ENCODE results near the gene ATG4B.
"Not testable (repeated sequence)": the region's sequence is repeated elsewhere in the genome, so short reads cannot be mapped to it uniquely, and the experiment has no call there.

ATG4B gene

DNA sequence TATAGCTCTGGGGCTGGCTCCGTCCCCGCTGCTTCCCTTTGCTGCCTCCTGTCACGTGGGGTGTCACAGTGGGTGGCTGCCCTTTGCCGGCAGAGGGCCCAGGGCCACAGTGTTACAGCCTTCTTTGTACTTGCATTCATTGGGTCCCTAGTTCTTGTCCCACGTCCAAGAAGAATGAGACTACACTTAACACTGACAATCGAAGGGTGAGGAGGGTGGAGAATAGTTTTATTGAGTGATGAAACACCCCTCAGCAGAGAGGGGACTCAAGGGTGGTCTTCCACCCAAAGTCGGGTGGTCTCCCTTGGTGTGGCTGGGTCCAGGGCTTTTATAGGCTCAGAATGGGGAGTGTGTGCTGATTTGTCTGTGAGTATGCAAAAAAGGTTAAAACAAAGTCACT lies 1.9 kb downstream of the ATG4B start:
- DNase-seq (ENCODE audit: low read depth, low spot score): no peak

DNA sequence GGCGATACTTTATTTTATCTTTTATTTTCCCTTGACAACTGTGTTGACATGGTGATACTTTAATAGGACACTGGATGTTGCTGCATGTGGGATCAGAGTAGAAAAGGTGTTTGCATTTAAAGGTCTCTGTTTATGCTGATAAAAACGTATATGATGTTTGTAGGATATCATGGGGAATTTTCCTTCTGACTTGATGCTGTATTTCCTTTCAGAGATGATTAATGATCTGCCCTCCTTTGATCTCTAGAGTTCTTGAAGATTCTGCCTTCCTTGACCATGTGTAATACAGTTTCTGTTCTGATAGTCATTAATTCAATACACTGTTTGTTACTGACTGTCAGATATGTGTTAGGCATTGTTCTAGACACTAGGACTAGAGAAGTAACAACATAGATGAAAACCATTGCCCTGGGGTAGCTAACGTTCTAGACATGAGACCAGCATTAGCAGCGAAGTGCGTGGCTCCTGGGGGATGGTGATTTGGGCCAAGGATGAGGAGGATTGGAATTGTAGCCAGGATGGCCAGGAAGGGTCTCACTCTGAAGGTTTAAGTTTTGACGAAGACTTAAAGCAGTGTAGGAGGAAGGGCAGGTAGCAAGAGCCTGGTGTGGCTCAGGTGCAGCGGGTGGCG lies 2.8 kb downstream of the ATG4B start:
- no peak for DNase-seq (ENCODE audit: low read depth, low spot score)

DNA sequence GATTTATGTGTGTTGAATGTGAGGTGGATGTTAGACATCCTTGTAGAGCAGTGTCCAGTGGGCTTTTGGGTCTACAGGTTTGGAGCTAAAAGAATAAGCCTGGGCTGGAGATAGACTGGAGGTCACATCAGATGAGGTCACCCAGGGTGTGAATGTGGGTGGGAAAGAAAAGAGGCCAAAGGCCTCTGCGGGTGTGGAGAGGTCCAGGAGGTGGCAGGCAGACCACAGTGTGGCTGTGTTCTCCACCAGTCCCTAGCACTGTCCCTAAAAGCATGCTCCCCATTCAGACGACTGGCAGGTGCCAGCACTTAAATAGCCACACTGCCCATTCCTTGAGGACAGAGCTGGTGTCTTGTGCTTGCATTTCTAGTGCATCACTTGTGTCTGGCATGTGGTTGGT lies 4.1 kb downstream of the ATG4B start:
- no peak for DNase-seq (ENCODE audit: low read depth, low spot score)

DNA sequence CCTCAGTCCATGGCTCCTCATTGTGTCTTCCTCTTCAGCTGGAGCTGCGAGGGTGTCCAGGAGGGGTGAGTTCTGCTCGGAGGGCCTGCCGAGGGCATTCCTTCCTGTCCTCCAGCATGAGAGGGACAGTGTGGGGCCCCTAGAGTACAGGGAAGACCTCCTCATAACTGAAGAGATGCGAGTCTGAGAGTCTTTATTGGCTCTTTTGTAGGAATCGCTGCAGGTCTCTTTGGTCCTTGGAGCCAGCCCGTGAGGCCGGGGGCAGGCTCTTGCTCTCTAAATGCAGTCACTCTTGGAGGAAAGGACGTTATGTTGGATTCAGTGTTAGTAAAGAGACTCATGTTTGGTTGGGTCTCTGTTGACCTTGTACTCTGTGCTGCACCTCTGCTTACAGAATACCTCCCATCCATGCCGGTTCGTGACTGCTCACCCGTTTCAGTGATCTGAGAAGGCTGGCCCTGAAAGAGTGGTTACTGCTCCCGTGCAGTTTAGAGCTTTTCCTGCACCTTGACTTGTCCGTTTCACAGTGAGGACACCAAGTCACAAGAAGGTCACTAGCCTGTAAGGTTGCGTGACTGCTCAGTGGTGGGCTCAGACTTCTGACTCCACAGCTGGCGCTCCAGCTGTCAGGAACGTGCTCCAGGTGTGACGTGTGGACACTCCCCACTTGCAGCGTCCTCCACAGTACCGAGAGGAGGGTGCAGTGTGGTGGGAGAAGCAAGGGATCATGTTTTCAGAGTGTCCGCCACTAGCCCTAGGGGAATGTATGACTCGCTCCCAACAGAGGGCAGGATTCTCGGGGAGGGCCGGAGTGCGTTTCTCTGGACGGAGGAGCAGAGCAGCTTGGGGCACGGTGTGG lies 7.8 kb downstream of the ATG4B start:
- no peak for DNase-seq (ENCODE audit: low read depth, low spot score)

DNA sequence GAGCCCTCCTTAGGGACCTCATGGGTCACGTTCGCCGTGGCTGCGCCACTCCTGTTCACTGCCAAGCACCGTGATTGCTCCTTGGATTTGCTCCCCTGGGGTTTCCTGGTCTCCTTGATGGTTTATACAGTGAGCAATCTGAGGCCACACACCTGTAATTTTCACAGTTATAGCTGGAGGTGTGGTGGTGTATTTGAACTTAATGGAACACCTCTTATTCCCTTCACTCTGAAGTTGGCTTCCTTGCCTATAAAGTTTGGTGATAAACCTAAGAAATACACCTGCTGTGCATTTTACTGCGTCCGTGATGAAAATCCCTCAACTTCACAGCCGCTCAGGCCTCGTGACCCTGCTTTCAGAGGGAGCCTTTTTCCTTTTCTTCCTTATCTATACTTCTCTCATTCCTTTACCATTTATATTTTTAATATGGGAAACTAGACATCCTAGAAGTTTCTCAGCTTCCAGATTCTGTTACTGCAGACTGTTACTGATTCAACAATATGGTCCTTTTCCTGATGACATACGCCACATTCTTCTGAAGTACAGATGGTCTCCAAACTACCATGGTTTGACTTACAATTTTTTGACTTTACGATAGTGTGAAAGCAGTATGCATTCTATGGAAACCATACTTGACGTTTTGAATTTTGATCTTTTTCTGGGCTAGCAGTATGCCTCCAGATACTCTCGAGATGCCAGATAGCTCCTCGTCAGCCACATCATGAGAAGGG lies 8.6 kb downstream of the ATG4B start:
- no peak for DNase-seq (ENCODE audit: low read depth, low spot score)

DNA sequence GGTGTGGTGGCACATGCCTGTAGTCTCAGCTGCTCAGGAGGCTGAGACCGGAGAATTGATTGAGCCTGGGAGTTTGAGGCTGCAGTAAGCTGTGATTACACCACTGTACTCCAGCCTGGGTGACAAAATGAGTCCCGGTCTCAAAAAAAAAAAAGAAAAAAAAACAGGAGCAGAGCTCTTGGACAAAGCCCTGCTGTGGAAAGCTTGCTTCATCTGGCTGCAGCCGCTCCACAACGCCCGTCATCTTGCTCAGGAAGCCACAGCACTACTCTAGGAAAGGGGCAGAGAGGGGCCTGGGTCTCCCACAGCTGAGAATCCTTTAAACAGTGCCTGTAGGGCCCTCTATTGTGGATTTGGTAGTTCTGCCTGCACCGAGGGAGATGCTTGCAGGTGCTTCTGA lies 11.0 kb downstream of the ATG4B start:
- DNase-seq (ENCODE audit: low read depth, low spot score): no peak

DNA sequence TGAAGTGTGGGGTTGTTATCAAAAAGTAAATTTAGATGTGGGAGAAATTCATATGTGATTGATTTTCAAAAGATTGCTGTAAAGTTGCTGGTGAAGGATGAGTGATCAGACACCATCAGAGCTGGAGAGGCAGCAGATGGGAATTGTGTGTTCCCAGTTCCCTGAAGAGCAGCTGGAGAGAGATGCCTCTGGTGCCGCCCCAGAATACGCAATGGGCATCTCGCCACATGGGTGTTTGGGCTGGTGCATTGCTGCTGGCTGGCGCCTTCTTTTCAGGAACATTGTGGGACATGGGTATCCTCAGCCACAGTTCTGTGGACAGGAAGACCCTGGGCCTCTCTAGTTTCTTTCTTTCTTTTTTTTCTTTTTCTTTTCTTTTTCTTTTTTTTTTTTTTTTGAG lies 11.9 kb downstream of the ATG4B start:
- no peak for DNase-seq (ENCODE audit: low read depth, low spot score)

DNA sequence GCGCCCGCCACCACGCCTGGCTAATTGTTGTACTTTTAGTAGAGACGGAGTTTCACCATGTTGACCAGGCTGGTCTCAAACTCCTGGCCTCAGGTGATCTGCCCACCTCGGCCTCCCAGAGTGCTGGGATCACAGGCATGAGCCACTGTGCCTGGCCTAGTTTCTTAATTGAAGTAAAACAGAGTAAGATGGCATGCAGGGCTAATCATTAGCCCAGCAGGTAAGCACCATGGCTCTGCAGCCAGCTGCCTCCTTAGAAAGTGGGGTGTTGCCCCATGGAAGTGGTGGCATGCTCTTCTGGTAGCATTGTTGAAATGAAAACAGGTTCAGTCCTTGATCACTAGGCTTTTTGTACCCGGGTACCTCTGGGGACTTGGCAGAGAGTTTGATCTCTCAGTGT lies 12.4 kb downstream of the ATG4B start:
- no peak for DNase-seq (ENCODE audit: low read depth, low spot score)

DNA sequence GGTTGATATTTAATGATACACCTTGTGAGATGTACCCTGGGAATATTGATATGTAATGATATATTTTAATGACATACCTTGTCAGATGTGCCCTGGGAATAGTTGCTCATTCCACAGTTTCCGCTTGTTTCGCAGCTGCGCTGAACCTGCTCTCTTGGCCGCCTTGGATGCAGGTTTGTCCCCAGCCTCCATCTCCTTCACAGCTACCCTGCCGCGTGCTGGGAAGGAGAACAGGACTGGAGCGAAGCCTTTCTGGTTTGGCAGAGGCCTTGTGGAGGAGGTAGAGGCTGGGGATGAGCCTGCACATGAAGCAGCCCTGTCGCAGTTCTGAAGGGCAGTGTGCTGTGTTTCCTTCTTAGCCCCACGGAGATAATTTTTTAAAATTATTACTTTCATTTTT lies 14.6 kb downstream of the ATG4B start:
- no peak for DNase-seq (ENCODE audit: low read depth, low spot score)

DNA sequence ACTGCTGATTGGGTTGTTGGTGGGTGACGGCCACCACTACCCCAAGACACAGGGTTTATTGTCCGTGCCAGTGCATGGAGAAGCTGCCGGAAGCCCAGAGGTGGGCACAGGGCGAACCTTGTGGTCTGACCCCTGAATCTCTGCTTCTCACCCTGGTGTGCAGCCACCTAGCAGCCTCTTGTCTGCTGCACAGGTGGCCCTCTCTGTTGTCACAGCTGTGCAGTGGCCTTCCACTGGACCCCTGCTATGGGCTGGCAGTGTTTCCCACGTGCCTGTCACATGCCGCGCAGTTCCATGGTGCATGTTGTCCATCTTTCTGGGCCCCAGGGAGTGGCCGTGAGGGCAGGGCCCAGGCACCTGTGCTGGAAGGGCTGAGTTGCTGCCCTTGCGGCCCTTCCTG lies 15.2 kb downstream of the ATG4B start:
- DNase-seq (ENCODE audit: low read depth, low spot score): no peak

DNA sequence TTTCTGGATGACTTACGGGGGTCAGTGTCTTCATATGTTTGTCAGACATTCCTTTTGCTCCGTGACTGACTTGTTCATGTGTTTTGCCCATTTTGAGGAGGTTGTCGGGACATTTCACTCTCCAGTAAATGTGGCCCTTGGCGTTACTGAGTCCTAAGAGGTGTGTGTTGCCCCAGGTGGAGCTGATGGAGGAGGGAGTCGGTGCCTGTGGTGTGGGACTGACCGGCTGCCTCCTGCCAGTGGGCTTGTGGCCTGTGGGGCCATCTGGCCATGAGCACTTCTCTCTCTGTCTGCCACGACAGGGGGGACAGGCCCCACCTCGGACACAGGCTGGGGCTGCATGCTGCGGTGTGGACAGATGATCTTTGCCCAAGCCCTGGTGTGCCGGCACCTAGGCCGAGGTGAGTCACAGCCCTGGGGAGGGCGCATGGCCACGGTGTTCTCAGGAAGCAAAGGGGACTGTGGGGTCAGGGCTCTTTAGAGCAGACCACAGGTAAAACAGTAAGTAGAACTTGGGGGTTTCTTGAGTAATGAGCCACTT lies 15.8 kb downstream of the ATG4B start:
- DNase-seq (ENCODE audit: low read depth, low spot score): no peak

DNA sequence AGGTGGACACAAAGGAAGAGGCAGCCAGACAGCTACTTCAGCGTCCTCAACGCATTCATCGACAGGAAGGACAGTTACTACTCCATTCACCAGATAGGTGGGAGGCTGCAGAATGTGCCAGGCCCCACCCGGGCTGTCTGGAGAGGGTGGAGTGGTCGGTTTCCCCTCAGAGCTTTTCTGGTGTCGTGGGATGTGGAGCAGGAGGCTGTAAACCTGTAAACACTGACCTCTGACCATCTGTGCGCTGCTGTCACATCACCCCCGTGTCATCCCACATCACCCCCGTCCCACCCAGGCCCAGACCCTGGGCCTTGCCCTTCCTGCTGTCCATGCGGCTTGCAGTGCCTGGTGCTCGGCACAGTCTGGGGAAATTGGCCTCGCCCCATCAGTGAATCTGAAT lies 17.1 kb downstream of the ATG4B start:
- DNase-seq (ENCODE audit: low read depth, low spot score): no peak

DNA sequence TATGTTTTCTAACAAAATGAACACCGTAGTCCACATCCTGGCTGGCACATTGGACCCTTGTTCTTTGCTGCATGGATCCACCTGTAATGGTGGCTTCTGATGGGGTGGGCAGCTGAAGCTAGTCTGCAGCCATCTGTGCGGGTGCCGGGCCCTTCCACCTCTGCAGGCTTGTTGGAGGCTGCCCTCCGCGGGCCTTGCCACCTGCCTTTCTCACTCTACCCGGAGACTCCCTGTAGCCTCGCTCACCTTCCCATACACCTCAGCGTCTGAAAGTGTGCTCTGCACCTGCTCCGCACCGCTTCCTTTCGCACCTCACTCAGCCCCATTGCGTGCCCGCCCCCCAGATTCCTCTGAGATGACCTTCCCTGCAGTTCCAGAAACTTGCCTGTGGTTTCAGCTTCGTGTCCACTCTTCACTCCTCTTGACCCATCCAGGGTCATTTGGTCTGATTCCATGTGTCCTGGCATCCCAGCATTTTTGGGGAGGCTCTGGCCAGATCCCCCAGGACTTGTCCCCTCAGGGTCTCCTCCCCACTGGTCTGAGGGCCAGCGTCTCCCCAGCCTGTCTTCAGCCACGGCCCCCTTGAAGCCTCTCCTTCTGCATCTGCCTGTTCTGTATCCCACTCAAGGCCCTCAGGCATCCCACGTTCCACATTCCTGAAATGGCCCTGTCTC lies 18.2 kb downstream of the ATG4B start:
- DNase-seq (ENCODE audit: low read depth, low spot score): no peak

DNA sequence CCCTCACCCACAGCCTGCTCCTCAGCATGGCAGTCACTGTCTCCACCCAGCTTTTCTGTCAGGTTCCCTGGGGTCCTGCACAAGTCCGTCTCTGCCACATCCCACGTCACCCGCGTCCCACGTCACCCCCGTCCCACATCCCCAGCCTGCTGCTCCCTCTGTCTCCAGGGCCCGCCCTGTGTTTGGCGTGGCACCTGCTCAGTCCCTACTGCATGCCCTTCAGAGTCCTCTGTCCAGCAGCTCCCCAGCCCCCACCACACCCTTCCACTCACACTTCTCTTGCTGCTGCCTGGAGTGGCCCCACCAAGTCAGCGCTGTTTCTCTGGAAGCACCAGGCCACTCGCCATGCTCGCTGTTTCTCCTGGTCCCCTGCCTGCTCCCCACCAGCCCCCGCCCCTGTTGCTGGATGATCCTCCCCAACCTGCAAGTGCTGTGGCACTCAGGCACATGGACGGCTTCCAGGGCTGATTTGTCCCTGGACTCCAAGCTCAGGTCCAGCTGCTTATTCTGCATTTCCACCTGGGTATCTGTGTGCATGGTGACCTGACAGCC lies 18.8 kb downstream of the ATG4B start:
- no peak for DNase-seq (ENCODE audit: low read depth, low spot score)

DNA sequence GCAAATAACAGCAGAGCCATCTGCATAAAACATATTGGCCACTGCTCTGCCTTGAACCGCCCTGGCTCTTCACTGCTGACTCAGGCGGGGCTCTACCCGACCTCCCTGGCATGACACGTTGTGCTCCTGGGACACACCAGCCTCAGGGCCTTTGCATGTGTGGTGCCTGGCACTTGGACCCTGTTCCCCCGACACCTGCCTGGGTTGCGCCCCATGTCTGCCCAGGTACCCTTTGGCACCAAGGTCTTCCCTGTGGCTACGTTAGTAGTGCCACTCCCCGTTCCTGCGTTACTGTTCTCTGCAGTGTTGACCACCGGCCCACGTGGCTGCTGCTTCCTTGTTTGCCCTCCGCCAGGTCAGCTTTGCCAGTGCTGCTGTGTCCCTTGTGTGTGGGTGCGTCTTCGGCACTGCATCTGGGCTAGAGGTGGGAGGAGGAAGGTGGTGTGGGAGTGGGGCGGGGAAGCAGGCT lies 20.3 kb downstream of the ATG4B start:
- DNase-seq (ENCODE audit: low read depth, low spot score): no peak

DNA sequence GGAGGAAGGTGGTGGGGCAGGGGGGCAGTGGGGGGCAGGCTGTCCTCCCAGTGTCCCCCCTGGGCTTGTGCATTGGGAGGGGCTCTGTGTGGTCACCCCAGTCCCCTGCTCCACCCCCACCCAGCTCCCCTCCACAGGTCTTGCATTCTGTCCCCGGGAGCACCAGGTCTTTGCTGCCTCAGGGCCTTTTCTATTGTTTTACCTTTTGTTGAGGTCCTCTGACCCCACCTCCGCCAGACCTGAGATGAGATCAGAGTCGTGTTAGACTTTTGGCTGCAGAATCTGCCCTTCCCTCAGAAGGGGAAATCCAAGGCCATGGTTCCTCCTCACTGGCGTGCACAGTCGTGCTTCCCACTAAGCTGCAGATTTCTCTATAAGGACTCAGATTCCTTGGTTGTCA lies 20.8 kb downstream of the ATG4B start:
- DNase-seq (ENCODE audit: low read depth, low spot score): no peak

DNA sequence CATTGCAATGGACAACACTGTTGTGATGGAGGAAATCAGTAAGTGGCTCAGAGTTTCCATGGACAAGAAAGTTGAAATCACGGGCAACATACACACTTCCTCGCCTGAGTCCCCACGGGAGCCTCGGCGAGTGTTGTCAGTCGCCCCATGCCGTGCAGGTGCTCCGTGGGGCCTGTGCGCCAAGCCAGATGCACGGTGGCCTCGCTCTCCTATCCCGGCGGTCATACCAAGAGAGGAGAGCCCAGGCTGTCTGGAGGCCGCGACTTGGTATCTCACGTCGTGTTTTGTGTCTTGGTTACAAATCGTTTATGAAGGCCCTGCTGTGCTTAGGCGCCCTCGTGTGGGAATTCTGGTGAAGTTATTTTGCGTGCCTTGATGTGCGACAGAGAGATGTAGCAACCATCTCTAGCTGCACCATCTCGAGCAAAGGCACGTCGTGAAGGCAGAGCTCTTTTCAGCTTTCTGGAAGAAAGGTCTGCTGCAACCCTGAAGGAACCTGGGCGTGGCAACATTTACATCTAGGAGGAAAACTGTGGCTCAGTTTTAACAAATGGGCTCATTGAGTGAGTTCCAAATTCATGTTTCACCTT lies 21.8 kb downstream of the ATG4B start:
- no peak for DNase-seq (ENCODE audit: low read depth, low spot score)

DNA sequence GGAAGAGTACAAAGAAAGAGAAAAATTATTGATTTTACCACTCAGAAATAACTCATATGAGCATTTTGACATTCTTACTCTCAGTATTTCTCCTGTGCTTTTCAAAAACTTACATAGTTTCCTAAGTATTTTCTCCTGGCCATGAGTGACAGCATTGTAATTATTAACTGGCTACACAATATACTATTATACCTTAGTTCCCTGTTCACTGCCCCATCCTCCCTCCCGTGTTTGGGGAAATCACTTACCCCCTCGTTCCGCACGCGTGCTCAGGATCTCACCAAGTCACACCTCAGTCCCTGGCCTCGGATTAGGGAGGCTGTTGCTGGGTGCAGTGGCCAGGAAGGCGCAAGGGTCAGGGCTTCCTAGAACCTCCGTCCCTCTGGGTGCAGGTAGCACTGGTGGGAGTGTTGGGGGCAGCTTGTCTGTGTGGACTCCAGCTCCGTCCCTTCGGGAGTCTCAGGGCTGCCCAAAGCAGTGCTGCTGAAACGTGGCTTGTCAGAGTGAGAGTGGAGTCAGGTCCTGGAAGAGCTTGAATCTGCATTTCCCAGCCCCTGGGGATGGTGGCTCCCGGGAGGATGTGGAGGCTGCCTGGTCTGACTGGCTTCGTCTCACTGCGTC lies 23.2 kb downstream of the ATG4B start:
- DNase-seq (ENCODE audit: low read depth, low spot score): no peak

DNA sequence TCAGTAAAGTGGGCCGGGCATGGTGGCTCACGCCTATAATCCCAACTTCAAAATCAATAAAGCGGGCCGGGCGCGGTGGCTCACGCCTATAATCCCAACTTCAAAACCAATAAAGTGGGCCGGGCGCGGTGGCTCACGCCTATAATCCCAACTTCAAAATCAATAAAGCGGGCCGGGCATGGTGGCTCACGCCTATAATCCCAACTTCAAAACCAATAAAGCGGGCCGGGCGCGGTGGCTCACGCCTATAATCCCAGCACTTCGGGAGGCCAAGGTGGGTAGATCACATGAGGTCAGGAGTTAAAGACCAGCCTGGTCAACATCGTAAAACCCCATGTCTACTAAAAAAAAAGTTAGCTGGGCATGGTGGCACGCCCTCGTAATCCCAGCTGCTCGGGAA lies 25.2 kb downstream of the ATG4B start:
- DNase-seq (ENCODE audit: low read depth, low spot score): not testable (repeated sequence)

DNA sequence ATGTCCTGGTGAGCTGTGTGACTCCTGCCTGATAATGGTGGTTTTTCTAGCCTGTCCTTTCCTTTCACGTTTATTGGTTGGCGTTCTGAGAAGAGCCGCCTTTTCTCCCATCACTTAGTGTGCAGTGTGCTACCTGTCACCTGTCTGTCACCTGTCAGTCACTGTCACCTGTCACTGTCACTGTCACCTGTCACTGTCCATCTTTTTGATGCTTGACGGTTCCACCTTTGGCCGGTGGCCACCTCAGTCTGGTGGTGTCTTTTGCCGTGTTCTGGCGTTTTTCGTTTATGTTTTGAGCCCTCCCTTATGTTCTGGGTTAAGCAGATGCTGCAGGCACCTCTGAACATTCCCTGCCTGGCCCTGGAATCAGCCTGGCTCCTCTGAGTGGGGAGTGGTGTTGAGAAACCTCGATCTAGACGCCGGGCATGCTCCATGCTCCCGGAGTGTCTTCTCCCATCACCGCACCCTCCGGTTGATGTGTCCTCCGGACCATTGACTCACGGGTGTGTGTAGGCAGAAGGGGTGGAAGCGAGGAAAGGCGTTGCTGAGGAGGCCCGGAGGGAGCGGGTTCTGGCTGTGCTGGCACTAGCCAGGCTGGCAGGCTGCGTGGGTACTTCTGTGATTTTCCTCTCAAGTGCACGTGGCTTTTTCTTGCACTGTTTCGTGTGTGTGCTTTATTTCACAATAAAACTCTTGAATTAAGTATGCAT lies 28.4 kb downstream of the ATG4B start:
- no peak for DNase-seq (ENCODE audit: low read depth, low spot score)

All from activated CD4-positive, CD25-positive, alpha-beta regulatory T cell treated with anti-CD3 and anti-CD28 coated beads, Interleukin-2, amount 50 U/mL, for 16 hours (primary cell).